Hindlimb muscle (tissue), 1 donor: ENCODE data around the gene PLCH2. TPM values are rescaled to one million over a fixed set of nuclear protein-coding genes. Genes with fewer than 3 reads are reported as not detected.

ENCODE experiments used
- DNase-seq: peaks from one replicate; pipeline ENCODE4 v3.0.0-alpha.2; 2013
- polyA plus RNA-seq: library from polyadenylated mRNA; unstranded; fragments of 120-200 nt; gene quantifications from one replicate; pipeline ENCODE4 v1.2.1, GENCODE V29; 2013; ENCODE audit not compliant: insufficient read length

PLCH2 gene
- polyA plus RNA-seq, 1 donor = 1.0 TPM

DNA sequence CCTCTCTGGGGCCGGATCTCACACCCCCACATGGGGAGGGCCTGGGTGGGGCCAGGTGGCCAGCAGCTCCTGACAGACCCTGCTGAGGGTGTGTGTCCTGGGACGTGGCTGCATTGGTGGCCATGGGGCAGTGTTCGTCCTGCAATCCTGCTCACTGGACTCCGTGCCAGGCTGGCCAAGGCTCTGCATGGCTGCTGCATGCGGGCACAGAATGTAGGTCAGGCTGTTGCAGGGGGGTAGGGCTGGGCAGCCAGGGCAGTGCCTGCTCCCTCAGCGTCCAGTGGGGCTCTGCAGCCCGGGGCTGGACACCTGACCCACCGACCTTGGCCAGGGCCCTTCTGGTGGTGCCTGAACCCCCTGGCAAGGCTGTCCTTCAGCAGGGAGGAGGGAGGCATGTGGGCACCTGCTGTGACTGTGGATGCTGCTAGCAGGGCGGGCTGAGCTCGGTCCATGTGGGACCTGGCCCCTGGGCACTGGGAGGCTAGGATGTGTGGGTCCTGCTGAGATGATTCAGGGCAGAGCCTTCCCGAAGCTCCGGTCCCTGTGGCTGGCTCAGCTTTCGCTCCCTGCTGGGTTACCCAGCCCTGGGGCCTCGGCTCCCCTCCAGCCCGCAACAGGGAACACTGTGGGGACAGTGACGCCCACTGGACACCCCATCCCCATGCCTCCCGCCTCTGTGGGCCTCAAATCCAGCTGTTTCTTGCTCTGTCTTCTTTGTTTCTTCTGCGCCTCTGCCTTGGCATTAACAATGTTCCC, 14.9 kb upstream of the PLCH2 start:
- DNase-seq = no peak

- DNase-seq = no peak
Measured at GRCh38 chr1:2462819-2463218, 13.3 kb upstream of the PLCH2 start.

DNA sequence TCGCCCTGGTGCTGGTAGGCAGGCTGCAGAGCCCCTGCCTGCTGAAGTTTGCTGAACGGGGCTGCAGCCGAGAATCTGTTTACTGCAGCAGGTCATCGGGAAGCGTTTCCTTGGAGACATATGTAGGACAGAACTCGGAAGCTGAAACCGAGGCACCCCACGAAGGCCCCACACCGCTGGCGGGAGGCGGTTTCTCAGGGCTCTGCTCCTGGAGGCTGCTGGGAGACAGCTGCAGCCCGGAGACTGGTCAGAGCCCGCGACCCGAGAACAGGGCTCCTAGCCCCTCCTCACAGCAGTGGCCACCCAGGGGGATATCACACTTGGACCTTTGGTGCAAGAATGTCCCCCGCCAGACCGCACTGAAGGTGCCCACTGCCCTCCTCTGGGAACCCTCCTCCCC, 12.7 kb upstream of the PLCH2 start:
- DNase-seq = no peak

- DNase-seq = no peak
Measured at GRCh38 chr1:2465371-2466269, 10.5 kb upstream of the PLCH2 start.

DNA sequence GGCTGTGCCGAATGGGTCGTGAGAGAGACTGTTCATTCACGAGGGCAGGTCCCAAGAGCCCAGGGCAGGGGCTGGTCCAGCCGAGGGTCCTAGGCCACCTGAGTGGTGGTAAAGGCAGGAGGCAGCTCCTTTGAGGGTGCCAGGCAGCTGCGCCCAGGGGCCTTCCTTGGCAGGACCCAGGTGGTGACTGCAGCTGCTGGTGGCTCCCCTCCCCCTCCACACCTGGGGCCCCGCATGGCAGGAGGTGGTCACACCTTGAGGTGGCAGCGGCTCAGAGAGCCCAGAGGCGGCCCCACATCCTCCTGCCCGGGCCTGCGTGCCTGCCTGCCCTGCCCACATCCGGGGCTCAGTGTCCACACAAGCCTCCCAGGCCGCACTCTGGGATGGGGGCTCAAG, 9.8 kb upstream of the PLCH2 start:
- no peak for DNase-seq

DNA sequence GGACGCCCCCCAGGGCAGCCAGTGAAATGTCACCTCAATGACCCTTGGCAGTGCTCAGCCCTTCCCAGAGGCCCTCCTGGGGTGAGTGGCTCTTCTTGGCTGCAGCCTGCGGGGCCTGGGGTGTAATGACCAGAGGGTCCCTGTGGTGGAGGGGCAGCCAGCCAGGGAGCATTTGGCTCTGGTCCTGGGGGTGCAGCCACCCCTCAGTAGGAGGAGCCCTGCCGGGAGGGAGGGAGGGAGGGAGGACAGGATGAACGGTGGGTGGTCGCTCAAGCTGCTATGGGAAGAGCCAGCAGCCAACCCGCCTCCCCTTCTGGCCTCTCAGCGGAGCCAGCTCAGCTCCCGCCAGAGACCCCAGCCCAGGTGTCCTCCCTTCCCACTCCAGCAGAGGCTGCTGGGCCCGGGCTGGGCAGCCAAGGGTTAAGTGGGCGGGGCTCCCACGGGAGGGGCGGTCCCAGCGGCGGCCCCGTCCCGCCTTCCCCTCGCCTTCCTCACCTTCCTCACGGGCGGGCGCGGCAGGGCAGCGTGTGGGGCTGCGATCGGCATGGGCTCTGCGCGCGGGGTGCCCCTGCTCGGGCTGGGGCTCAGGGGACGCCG, 9.0 kb upstream of the PLCH2 start:
- no peak for DNase-seq

DNA sequence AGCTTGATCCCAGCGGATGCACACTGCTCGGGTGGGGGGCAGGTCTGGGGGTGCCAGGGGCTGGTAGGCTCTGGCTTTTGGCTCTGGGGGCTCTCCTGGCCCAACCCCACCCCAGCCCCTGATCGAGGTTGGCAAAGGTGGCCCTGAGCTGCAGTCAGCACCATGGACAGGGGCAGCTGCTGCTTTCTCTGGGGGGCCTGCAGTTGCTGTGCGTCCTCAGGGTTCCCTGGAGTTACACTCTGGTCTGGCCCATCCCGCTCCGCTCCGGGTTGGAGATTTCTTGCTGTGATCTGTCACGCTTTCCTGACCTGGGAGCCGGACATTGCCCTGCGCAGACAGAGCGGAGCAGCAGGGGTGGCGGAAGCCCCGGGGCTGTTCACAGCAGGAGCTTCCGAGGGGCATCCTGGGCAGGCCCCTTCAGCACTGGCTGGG, 8.0 kb upstream of the PLCH2 start:
- peak; percentile 43 for DNase-seq

DNA sequence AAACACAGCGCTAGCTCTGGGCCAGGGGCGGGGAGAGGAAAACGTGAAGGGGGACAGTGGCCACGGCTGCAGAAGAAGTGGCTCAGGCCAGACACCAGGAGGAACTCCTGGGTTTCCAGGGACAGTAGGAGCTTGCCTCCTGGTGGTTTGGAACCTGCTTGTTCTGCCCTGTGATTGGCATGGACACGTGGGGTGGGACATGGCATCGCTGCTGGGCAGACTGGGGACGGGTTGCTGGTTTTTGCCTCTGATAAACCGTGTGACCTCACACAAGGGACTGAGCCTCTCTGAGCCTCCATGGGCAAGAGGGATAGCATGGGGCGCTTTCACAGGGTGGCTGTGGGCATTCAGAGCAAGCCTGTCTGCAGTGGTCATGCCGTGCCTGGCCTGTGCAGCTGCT, 7.5 kb upstream of the PLCH2 start:
- no peak for DNase-seq

- no peak for DNase-seq
Measured at GRCh38 chr1:2469103-2469940, 6.8 kb upstream of the PLCH2 start.

GRCh38 chr1:2470290-2471158, 5.6 kb upstream of the PLCH2 start:
- no peak for DNase-seq

DNA sequence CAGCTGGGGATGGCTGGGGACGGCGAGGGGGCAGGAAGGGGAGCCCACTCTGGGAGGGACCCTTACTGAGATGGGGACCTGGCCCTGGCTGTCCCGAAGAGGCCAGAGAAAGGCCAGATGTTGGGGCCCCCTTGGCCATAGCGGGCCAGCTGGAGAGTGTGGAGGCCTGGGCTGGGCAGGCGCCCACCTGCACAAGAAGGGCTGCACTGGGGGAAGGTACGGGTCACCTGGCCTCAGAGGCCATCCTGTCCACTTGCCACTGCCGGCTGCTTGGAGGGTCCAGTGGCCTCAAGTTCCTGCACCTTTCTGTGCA, 5.0 kb upstream of the PLCH2 start:
- no peak for DNase-seq

GRCh38 chr1:2471587-2472001, 4.5 kb upstream of the PLCH2 start:
- no peak for DNase-seq

GRCh38 chr1:2472109-2472508, 4.0 kb upstream of the PLCH2 start:
- DNase-seq = no peak

DNA sequence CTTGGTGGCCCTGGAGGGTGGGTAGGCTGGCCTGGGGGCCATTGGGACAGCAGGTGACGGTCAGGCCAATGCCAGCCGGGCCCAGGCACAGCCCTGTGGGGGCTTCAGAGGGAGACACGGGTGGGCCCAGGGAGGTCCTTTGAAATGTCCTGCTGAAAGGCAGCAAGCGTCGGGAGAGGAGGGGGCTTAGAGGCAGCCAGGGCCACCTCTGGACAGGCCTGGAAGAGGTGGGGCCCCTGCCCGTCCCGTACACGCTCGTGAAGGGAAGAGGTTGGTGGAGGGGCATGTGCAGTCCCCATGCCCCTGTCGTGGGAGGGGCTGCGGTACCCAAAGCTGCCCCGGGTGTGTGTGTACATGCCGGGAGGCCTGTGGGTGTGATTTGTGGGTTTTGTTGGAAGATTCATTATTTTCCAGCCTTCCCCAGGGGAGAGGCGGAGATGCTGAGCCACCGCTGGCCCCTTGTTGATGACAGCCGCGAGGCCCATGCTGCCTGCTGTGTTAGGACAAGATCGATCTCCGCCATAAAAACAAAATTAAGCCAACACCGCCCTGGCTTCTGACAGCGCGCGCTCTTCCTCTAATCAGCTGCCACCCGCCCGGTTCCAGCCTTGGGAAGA, 3.4 kb upstream of the PLCH2 start:
- no peak for DNase-seq

DNA sequence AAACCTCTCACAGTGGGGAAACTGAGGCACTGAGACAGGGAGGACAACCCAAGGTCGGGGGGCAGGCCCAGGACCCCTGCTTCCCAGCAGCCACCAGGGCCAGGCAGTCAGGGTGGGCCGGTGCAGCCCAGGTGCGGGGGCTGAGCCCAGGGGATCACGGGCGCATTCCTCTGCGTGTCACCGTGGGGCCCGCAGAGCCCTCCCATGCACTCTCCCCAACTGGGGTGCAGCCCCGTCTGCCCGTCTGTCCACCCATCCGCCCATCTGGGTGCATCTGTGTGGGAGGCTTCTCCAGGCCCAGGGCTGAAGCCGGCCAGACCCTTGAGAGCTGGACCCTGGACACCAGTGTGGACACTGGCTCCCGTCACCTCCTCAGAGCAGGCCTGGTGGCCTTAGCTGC, 2.9 kb upstream of the PLCH2 start:
- DNase-seq = no peak

GRCh38 chr1:2474104-2474844, 1.8 kb upstream of the PLCH2 start:
- DNase-seq = peak; percentile 32

DNA sequence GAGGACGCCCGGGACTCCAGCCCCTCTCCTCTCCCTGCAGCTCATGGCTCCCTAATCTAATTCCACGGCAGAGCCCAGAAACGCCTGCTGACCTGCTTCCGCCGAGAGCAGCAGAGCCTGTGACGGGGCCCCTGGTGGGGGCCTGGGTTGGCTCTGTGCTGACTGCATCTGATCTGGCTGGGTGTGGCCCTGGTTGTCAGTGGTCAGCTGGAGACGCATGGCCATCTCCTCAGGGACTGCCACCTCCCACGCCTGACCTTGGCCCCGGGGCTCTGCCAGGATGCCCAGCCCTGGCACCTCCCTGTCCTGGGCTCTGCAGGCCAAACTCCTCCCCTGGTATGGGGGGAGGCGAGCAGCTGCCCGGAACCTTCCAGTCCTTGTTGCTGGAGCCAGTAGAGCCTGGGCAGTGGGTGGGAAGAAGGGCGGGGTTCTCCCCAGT, 1.1 kb upstream of the PLCH2 start:
- peak; percentile 44 for DNase-seq

- DNase-seq = no peak
Measured at GRCh38 chr1:2475571-2475970, 518 bp upstream of the PLCH2 start.

DNA sequence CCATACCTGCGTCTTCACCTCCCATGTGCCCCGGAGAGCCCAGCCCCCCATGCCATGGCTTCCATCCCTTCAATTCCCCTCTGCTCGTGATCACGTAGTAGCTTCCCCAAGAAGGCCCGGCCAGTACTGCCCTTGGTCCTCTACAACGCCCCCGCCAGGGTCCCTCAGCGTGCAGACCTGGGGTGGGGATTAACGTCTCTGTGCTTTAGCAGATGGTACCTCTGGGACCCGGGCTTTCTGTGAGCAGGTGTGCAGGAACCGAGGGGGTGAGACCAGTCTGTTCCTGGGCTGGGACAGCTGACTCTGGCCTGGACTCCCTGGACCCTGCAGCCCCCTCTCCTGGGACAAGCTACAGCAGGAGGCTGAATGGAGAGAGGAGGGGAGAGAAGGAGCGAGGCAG, 1.2 kb downstream of the PLCH2 start:
- no peak for DNase-seq

DNA sequence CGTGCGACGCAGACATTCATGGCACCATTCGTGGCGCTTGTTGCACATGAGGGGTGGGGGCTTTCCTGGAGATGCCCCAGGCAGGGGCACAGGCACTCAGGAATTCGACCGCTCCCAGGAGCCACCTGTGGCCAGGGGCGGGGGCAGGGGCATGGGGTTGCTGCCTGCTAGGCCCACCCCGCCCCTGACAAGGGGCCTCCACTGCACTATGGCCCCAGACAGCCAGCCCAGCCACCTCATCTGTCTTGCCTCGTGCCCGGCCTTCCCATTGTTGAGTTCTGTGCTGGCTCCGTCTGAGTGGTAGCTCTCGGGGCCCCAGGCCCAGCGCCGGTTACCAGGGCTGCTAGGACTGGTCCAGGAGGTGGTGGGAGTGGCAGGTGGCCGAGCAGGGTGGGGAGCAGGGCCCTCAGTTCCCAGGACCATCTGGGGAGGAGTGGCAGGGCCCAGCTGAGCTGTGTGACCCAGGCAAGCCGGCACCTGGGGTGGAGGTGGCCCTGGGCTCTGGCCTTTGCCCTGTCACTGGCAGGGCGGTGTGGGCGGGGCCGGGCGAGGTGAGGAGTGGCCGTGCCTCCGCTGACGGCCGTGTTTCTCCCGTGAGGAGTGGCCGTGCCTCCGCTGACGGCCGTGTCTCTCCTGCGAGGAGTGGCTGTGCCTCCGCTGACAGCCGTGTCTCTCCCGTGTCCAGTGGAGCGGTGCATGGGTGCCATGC, 1.9 kb downstream of the PLCH2 start:
- no peak for DNase-seq
